GM19238 (cell line): ENCODE measurements around the gene MGAT5.

Experiments used
- DNase-seq: peaks from one replicate; pipeline ENCODE4 v3.0.0; 2011; ENCODE audit warnings: low spot score; ENCODE audit not compliant: insufficient read length

Gene MGAT5

GRCh38 chr2:134334542-134335353 lies 80.9 kb downstream of the MGAT5 start:
- no peak for DNase-seq

GRCh38 chr2:134335601-134336000 lies 81.7 kb downstream of the MGAT5 start:
- DNase-seq: no peak

- peak; percentile 6 for DNase-seq
Observed at GRCh38 chr2:134336352-134336751, 82.5 kb downstream of the MGAT5 start.

GRCh38 chr2:134336921-134337320 lies 83.0 kb downstream of the MGAT5 start:
- no peak for DNase-seq

GRCh38 chr2:134337631-134338030 lies 83.8 kb downstream of the MGAT5 start:
- DNase-seq: no peak

- DNase-seq: no peak
Observed at GRCh38 chr2:134338208-134338607, 84.3 kb downstream of the MGAT5 start.

- DNase-seq: no peak
Observed at GRCh38 chr2:134341476-134341875, 87.6 kb downstream of the MGAT5 start.

GRCh38 chr2:134344954-134345697 lies 91.3 kb downstream of the MGAT5 start:
- no peak for DNase-seq

- no peak for DNase-seq
Observed at GRCh38 chr2:134346141-134346540, 92.3 kb downstream of the MGAT5 start.

- DNase-seq: no peak
Observed at GRCh38 chr2:134347756-134348155, 93.9 kb downstream of the MGAT5 start.

GRCh38 chr2:134348239-134348638 lies 94.4 kb downstream of the MGAT5 start:
- no peak for DNase-seq

- DNase-seq: no peak
Observed at GRCh38 chr2:134348760-134349159, 94.9 kb downstream of the MGAT5 start.

GRCh38 chr2:134351016-134351415 lies 97.1 kb downstream of the MGAT5 start:
- no peak for DNase-seq

- DNase-seq: no peak
Observed at GRCh38 chr2:134351899-134352298, 98.0 kb downstream of the MGAT5 start.

- DNase-seq: no peak
Observed at GRCh38 chr2:134352844-134353243, 99.0 kb downstream of the MGAT5 start.

- DNase-seq: no peak
Observed at GRCh38 chr2:134354611-134355010, 100.7 kb downstream of the MGAT5 start.

- DNase-seq: no peak
Observed at GRCh38 chr2:134357814-134358213, 103.9 kb downstream of the MGAT5 start.

- DNase-seq: no peak
Observed at GRCh38 chr2:134359367-134360081, 105.7 kb downstream of the MGAT5 start.

- DNase-seq: no peak
Observed at GRCh38 chr2:134360745-134361487, 107.0 kb downstream of the MGAT5 start.

- no peak for DNase-seq
Observed at GRCh38 chr2:134361648-134362047, 107.8 kb downstream of the MGAT5 start.

GRCh38 chr2:134362152-134362668 lies 108.3 kb downstream of the MGAT5 start:
- DNase-seq: no peak
